Fibroblast of pulmonary artery (primary cell): Measurements from ENCODE around the gene RAB11A.

ENCODE experiments used
- DNase-seq: peaks from one replicate; pipeline ENCODE4 v3.0.0-alpha.2; 2010; ENCODE audit warnings: low read depth
- H3K4me3 ChIP-seq: replicated peaks from 2 replicates; pipeline ENCODE4 v1.5.1; 2011; ENCODE audit warnings: low read depth, mild to moderate bottlenecking, control low read depth, low read length, moderate library complexity
- TF ChIP-seq, protein P1 (sequence below): IDR thresholded peaks from 2 replicates; pipeline ENCODE4 v1.5.1; 2011; ENCODE audit warnings: mild to moderate bottlenecking, control low read depth, low read length, inconsistent platforms; ENCODE audit errors: missing control alignments

RAB11A gene

DNA sequence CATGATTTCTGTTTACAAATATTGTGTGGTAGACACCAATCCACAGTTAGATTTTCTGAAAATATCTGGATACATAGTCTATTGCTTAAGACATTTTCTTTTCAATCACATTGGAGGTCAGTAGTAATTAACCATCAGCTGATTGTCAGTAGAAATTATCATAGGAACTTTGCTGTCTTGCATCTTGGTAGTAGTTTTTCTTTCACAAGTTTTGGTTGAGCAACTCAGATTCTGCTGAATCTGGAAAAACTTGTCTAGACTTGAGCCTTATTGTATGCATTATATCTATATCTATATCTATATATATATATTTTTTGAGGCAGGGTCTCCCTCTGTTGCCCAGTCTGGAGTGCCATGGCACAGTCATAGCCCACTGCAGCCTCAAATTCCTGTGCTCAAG lies 4.0 kb downstream of the RAB11A start:
- TF ChIP-seq, protein P1, sequence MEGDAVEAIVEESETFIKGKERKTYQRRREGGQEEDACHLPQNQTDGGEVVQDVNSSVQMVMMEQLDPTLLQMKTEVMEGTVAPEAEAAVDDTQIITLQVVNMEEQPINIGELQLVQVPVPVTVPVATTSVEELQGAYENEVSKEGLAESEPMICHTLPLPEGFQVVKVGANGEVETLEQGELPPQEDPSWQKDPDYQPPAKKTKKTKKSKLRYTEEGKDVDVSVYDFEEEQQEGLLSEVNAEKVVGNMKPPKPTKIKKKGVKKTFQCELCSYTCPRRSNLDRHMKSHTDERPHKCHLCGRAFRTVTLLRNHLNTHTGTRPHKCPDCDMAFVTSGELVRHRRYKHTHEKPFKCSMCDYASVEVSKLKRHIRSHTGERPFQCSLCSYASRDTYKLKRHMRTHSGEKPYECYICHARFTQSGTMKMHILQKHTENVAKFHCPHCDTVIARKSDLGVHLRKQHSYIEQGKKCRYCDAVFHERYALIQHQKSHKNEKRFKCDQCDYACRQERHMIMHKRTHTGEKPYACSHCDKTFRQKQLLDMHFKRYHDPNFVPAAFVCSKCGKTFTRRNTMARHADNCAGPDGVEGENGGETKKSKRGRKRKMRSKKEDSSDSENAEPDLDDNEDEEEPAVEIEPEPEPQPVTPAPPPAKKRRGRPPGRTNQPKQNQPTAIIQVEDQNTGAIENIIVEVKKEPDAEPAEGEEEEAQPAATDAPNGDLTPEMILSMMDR, result no peak
- no peak overlapping the region for H3K4me3 ChIP-seq

DNA sequence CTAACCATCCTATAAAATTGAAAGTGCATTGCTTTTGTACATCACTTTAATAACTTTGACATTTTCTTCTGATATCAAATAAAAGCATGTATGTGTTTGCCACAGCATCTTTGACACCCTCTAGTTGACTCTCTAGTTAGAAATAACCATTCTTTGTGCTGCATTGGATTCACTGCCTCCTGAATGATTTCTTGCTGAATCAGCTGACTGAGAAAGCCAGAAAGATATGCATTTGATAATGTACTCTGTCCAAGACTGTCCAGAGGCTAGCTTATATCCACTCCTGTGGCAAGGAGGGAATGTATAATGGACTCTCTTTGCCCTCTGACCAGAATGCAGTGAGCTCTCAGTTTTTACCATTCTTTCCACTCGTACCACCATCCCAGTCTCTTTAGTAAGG lies 6.2 kb downstream of the RAB11A start:
- no peak for DNase-seq
- H3K4me3 ChIP-seq, result no peak overlapping the region
- TF ChIP-seq, protein P1, result no peak

More for the DNA sequence above, 4.0 kb downstream of the RAB11A start:
- DNase-seq, result no peak

DNA sequence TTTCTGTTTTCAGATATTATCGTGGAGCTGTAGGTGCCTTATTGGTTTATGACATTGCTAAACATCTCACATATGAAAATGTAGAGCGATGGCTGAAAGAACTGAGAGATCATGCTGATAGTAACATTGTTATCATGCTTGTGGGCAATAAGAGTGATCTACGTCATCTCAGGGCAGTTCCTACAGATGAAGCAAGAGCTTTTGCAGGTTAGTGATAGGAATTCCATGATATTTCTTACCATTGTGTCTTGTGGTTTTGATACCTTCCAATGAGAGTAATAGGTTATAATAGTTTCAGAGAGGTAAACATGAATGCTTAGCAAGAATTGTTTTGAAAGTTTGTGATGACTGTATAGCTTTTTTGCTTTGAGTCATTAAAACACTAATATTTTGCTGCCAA lies 8.5 kb downstream of the RAB11A start:
- TF ChIP-seq, protein P1, result no peak
- no peak overlapping the region for H3K4me3 ChIP-seq
- no peak for DNase-seq

DNA sequence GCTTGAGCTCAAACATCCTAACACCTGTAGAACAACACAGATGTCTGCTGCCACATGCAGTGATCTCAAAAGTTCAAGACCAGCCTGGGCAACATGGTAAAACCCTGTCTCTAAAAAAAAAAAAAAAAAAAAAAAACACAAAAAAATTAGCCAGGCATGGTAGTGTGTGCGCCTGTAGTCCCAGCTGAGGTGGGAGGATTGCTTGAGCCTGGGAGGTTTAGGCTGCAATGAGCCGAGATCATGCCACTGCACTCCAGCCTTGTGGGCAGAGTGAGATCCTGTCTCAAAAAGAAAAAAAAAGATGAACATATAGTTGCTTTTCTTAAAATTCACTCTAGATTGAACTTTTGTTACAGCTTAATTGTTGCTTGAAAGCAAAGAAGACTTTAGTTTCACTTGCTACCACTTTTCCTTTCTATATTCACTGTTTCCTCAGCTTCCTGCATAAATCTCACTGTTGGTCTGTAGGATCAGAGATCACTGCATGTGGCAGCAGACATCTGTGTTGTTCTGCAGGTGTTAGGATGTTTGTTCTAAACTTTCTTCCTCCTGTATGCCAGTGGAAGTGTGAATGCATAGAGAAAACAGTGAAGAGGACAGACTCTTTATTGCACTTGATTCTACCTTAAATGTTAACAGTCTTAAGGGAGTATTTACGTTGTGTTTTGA lies 12.6 kb downstream of the RAB11A start:
- DNase-seq, result no peak
- H3K4me3 ChIP-seq, result no peak overlapping the region
- TF ChIP-seq, protein P1, result no peak

DNA sequence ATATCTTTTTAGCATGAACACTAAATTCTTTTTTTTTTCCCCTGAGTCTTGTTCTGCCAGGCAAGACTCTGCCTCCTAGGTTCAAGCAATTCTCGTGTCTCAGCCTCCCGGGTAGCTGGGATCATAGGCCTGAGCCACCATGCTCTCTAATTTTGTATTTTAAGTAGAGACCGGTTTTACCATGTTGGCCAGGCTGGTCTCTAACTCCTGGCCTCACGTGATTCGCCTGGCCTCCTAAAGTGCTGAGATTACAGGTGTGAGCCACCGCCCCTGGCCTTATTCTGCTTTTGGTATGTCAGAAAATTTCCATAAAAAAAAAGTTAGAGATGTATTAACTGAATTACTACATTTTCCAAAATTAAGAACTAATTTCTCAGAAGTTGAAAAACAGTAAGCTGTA lies 14.3 kb downstream of the RAB11A start:
- TF ChIP-seq, protein P1, result no peak
- no peak overlapping the region for H3K4me3 ChIP-seq
- no peak for DNase-seq

DNA sequence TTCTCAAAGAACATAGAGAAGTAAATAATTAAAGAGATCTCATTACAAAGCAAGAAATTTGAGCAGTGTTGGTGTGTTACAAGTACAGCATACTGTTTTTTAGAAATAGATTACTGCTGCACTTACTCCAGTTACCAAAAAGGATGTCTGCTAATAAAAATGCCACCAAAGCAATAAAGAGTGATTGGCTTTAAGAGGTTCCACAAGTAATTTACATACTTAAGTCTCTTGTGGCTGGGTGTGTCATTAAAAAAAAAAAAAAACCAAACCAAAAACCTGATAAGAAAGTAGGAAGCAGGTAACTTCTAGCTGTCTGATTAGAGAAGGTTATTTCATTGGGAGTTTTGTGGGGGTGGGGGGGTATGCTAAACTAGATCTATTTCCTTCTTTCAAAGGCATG lies 15.2 kb downstream of the RAB11A start:
- DNase-seq, result no peak

More for the DNA sequence above, 15.2 kb downstream of the RAB11A start:
- TF ChIP-seq, protein P1, result no peak
- no peak overlapping the region for H3K4me3 ChIP-seq
